GM12878 (cell line): ENCODE results near the gene SPTBN1. TPM values are rescaled to one million over a fixed set of nuclear protein-coding genes. Genes with fewer than 3 reads are reported as not detected.

Source experiments
- CBFB ChIP-seq: IDR thresholded peaks from 2 replicates; pipeline ENCODE4 v1.6.1; 2016; ENCODE audit warnings: antibody characterized with exemption, low read depth
- CHD1 ChIP-seq: IDR thresholded peaks from 2 replicates; pipeline ENCODE4 v1.6.1; 2012; ENCODE audit warnings: low read depth, low read length, improper control_type of control experiment
- CREM ChIP-seq: IDR thresholded peaks from 2 replicates; pipeline ENCODE4 v1.6.1; 2014; ENCODE audit warnings: antibody characterized with exemption, low read depth
- ESRRA ChIP-seq: IDR thresholded peaks from 2 replicates; pipeline ENCODE4 v1.6.1; 2012; ENCODE audit warnings: mild to moderate bottlenecking, low read length, improper control_type of control experiment
- GABPA ChIP-seq: IDR thresholded peaks from 2 replicates; pipeline ENCODE4 v1.6.1; 2014; ENCODE audit warnings: antibody characterized with exemption, low read depth, mild to moderate bottlenecking, inconsistent platforms
- JUNB ChIP-seq: IDR thresholded peaks from 2 replicates; pipeline ENCODE4 v1.6.1; 2016; ENCODE audit warnings: antibody characterized with exemption, mild to moderate bottlenecking
- KLF5 ChIP-seq: fragments of 450-650 bp; IDR thresholded peaks from 2 replicates; pipeline ENCODE4 v1.6.1; 2014; ENCODE audit warnings: mild to moderate bottlenecking; ENCODE audit not compliant: partially characterized antibody
- NR2C1 ChIP-seq: fragments of 450-650 bp; IDR thresholded peaks from 2 replicates; pipeline ENCODE4 v1.6.1; 2017; ENCODE audit warnings: antibody characterized with exemption, mild to moderate bottlenecking, moderate library complexity
- PML ChIP-seq: IDR thresholded peaks from 2 replicates; pipeline ENCODE4 v1.6.1; 2012; ENCODE audit warnings: low read length, inconsistent platforms
- RELA ChIP-seq: fragments of 450-650 bp; IDR thresholded peaks from 2 replicates; pipeline ENCODE4 v1.8.0; 2014; ENCODE audit warnings: borderline replicate concordance; ENCODE audit not compliant: partially characterized antibody
- STAT1 ChIP-seq: fragments of 450-650 bp; conservative IDR thresholded peaks from 2 replicates; pipeline ENCODE4 v1.6.1; 2014; ENCODE audit warnings: antibody characterized with exemption, mild to moderate bottlenecking
- TCF12 ChIP-seq: IDR thresholded peaks from 2 replicates; pipeline ENCODE4 v1.6.1; 2011; ENCODE audit warnings: low read depth, mild to moderate bottlenecking, low read length
- WRNIP1 ChIP-seq: IDR thresholded peaks from 2 replicates; pipeline ENCODE4 v1.6.1; 2011; ENCODE audit warnings: low read depth, low read length, improper control_type of control experiment, borderline replicate concordance
- YBX1 ChIP-seq: fragments of 450-650 bp; IDR thresholded peaks from 2 replicates; pipeline ENCODE4 v1.6.1; 2016; ENCODE audit warnings: antibody characterized with exemption
- YY1 ChIP-seq: IDR thresholded peaks from 2 replicates; pipeline ENCODE4 v1.6.1; 2011; ENCODE audit warnings: low read depth, mild to moderate bottlenecking, low read length
- ZZZ3 ChIP-seq: IDR thresholded peaks from 2 replicates; pipeline ENCODE4 v1.6.1; 2011; ENCODE audit warnings: low read depth; ENCODE audit not compliant: control insufficient read depth, insufficient read length
- polyA plus RNA-seq, 11 experiments: library from polyadenylated mRNA; depleted of rRNA in 4 of 11; unstranded in 6 of 11; stranded (reverse) in 5 of 11; fragments of >200 nt; fragmentation: Nextera tagmentation in 4 of 11; fragmentation: Illumina TruSeq in 1 of 11; extraction: Ambion mirVana in 4 of 11; extraction: Trizol in 1 of 11; gene quantifications; 1 replicate in 1 of 11; 2 replicates in 10 of 11; pipeline versions ENCODE4 v1.2.1 to v1.2.3, GENCODE V29; 2011 to 2016; ENCODE audit warnings: inconsistent platforms in 2 of 11, missing spikeins in 2 of 11, low read depth in 1 of 11
- total RNA-seq, 4 experiments: library from RNA; depleted of rRNA in 3 of 4; stranded (reverse); fragments of >200 nt in 3 of 4; fragmentation: Illumina TruSeq in 1 of 4; extraction: Trizol in 1 of 4; gene quantifications; 2 replicates each; pipeline versions ENCODE4 v1.2.1 to v1.2.3, GENCODE V29; 2013 to 2021
- TF ChIP-seq, protein P1 (sequence below): IDR thresholded peaks from 2 replicates; pipeline ENCODE4 v1.6.1; 2012; ENCODE audit warnings: low read depth, low read length, improper control_type of control experiment
- TF ChIP-seq, protein P2 (sequence below): fragments of 450-650 bp; IDR thresholded peaks from 2 replicates; pipeline ENCODE4 v1.6.1; 2017; ENCODE audit warnings: mild to moderate bottlenecking, moderate library complexity
- TF ChIP-seq, protein P3 (sequence below): IDR thresholded peaks from 2 replicates; pipeline ENCODE4 v1.6.1; 2011; ENCODE audit warnings: low read depth, mild to moderate bottlenecking, low read length, moderate library complexity, borderline replicate concordance; ENCODE audit errors: extremely low read depth
- TF ChIP-seq, protein P4 (sequence below): fragments of 150-350 bp; IDR thresholded peaks from 2 replicates; pipeline ENCODE4 v1.6.1; 2014; ENCODE audit warnings: mild to moderate bottlenecking, low read depth, low read length
- TF ChIP-seq, protein P5 (sequence below): fragments of 450-650 bp; IDR thresholded peaks from 2 replicates; pipeline ENCODE4 v1.6.1; 2017; ENCODE audit warnings: mild to moderate bottlenecking, low read depth, inconsistent platforms; ENCODE audit not compliant: poor library complexity, severe bottlenecking

The SPTBN1 gene
- total and polyA plus RNA-seq, 10 of the 15 experiments (the other 5 are each of a cell fraction or from before 2014, with no cell fraction given) = 20.6 to 154 (median 76.7) TPM

DNA sequence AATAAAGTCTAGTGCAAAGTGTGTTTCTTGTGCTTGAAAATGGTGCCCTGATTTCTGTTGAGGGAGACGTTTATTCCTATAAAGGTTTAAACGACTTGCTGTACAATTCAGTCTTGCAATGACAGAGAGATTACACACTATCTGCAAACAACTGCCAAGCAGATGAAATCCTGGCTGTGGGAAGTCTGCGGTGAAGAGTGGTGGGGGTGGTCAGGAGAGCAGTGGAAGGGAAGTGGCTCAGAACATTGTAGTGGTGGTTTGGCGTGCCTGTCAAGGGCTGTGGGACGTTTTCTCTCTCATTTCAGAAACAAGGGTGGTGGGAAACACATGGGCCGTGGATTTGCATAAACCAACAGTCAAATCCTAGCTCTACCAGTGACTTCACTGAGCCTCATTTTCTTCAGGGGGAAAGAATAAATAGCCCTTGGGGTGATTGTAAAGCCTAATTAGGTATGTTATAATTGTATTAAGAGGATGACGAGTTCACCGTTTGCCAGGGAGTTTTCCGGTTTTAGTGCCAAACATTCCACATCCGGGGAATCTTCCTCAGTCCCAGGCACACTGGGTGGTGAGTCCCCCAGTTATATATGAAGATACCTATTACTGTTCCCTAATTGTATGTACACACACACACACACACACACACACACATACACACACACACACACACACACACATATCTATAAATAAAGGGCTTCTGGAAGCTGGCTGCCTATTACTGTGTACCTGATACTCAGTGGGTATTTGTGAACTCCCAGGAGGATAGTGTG lies 115.0 kb downstream of the SPTBN1 start (continued):
- TF ChIP-seq, protein P1, sequence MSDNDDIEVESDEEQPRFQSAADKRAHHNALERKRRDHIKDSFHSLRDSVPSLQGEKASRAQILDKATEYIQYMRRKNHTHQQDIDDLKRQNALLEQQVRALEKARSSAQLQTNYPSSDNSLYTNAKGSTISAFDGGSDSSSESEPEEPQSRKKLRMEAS = peak; percentile 65
- TF ChIP-seq TCF12 (peak; percentile 96), GABPA (no peak), RELA (peak; percentile 54), CHD1 (no peak; the same call in 1 of the 2 replicates), ZZZ3 (no peak), JUNB (peak; percentile 57; the same call in 1 of the 2 replicates), STAT1 (no peak; the same call in 1 of the 2 replicates), KLF5 (peak; percentile 60), WRNIP1 (peak; percentile 93; the same call in 1 of the 2 replicates), CBFB (peak; percentile 95), YY1 (peak; percentile 53; the same call in 1 of the 2 replicates), PML (peak; percentile 85; the same call in 1 of the 2 replicates), NR2C1 (0 out of 2 replicates have a peak, but pooled peaks have one; percentile 20), ESRRA (no peak), CREM (peak; percentile 85), YBX1 (no peak)
- TF ChIP-seq, protein P2, sequence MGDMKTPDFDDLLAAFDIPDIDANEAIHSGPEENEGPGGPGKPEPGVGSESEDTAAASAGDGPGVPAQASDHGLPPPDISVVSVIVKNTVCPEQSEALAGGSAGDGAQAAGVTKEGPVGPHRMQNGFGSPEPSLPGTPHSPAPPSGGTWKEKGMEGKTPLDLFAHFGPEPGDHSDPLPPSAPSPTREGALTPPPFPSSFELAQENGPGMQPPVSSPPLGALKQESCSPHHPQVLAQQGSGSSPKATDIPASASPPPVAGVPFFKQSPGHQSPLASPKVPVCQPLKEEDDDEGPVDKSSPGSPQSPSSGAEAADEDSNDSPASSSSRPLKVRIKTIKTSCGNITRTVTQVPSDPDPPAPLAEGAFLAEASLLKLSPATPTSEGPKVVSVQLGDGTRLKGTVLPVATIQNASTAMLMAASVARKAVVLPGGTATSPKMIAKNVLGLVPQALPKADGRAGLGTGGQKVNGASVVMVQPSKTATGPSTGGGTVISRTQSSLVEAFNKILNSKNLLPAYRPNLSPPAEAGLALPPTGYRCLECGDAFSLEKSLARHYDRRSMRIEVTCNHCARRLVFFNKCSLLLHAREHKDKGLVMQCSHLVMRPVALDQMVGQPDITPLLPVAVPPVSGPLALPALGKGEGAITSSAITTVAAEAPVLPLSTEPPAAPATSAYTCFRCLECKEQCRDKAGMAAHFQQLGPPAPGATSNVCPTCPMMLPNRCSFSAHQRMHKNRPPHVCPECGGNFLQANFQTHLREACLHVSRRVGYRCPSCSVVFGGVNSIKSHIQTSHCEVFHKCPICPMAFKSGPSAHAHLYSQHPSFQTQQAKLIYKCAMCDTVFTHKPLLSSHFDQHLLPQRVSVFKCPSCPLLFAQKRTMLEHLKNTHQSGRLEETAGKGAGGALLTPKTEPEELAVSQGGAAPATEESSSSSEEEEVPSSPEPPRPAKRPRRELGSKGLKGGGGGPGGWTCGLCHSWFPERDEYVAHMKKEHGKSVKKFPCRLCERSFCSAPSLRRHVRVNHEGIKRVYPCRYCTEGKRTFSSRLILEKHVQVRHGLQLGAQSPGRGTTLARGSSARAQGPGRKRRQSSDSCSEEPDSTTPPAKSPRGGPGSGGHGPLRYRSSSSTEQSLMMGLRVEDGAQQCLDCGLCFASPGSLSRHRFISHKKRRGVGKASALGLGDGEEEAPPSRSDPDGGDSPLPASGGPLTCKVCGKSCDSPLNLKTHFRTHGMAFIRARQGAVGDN = peak; percentile 79; the same call in 1 of the 2 replicates
- TF ChIP-seq, protein P3, sequence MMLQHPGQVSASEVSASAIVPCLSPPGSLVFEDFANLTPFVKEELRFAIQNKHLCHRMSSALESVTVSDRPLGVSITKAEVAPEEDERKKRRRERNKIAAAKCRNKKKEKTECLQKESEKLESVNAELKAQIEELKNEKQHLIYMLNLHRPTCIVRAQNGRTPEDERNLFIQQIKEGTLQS = no peak
- TF ChIP-seq, protein P4, sequence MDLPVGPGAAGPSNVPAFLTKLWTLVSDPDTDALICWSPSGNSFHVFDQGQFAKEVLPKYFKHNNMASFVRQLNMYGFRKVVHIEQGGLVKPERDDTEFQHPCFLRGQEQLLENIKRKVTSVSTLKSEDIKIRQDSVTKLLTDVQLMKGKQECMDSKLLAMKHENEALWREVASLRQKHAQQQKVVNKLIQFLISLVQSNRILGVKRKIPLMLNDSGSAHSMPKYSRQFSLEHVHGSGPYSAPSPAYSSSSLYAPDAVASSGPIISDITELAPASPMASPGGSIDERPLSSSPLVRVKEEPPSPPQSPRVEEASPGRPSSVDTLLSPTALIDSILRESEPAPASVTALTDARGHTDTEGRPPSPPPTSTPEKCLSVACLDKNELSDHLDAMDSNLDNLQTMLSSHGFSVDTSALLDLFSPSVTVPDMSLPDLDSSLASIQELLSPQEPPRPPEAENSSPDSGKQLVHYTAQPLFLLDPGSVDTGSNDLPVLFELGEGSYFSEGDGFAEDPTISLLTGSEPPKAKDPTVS = no peak
- TF ChIP-seq, protein P5, sequence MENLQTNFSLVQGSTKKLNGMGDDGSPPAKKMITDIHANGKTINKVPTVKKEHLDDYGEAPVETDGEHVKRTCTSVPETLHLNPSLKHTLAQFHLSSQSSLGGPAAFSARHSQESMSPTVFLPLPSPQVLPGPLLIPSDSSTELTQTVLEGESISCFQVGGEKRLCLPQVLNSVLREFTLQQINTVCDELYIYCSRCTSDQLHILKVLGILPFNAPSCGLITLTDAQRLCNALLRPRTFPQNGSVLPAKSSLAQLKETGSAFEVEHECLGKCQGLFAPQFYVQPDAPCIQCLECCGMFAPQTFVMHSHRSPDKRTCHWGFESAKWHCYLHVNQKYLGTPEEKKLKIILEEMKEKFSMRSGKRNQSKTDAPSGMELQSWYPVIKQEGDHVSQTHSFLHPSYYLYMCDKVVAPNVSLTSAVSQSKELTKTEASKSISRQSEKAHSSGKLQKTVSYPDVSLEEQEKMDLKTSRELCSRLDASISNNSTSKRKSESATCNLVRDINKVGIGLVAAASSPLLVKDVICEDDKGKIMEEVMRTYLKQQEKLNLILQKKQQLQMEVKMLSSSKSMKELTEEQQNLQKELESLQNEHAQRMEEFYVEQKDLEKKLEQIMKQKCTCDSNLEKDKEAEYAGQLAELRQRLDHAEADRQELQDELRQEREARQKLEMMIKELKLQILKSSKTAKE = no peak
